PC-3 (cell line): ENCODE measurements around the gene GLIPR1L1. TPM values are rescaled to one million over a fixed set of nuclear protein-coding genes. Genes with fewer than 3 reads are reported as not detected.

ENCODE experiments used
- ATAC-seq: fragments of 200-7000 bp; cut with Tn5 transposase; 2 replicates; pipeline ENCODE4 v1.9.1; 2020; ENCODE audit warnings: mild to moderate bottlenecking, moderate library complexity
- BruUV-seq: library from RNA; stranded (reverse); fragments of 400-500 nt; replicated peaks from 2 replicates; lab custom pipeline; 2021; lab: Mats Ljungman, UMichigan
- CTCF ChIA-PET: fragments of 300-600 bp; sonication (Branson Sonifier 250); formaldehyde crosslinking; loops from one replicate; lab custom pipeline; 2022; ENCODE audit warnings: antibody characterized with exemption; lab: Charles Lee
- POLR2A ChIA-PET: fragments of 300-600 bp; sonication (Branson Sonifier 250); formaldehyde crosslinking; loops from one replicate; lab custom pipeline; 2022; ENCODE audit warnings: antibody characterized with exemption; ENCODE audit not compliant: unreplicated experiment; lab: Charles Lee
- DNase-seq: peaks from one replicate; pipeline ENCODE4 v3.0.0-alpha.2; 2015
- H2AFZ ChIP-seq: fragments of 300-600 bp; sonication (generic); 2 replicates; pipeline ENCODE4 v1.6.0; 2016; ENCODE audit warnings: antibody characterized with exemption, low read length
- H3F3A ChIP-seq: fragments of 300-600 bp; sonication (generic); one replicate; pipeline ENCODE4 v1.6.0; 2017; ENCODE audit warnings: antibody characterized with exemption, low read length, control low read depth, mild to moderate bottlenecking; ENCODE audit not compliant: unreplicated experiment
- H3K27ac ChIP-seq: fragments of 300-600 bp; sonication (generic); 2 replicates; pipeline ENCODE4 v1.5.1; 2016; ENCODE audit warnings: mild to moderate bottlenecking, low read length
- H3K27me3 ChIP-seq: fragments of 300-600 bp; sonication (generic); 2 replicates; pipeline ENCODE4 v1.6.1; 2016; ENCODE audit warnings: low read length, mixed read lengths
- H3K36me3 ChIP-seq: fragments of 300-600 bp; sonication (generic); 2 replicates; pipeline ENCODE4 v1.6.1; 2016; ENCODE audit warnings: low read depth, mixed run types, low read length, mixed read lengths
- H3K4me1 ChIP-seq: fragments of 300-600 bp; sonication (generic); 2 replicates; pipeline ENCODE4 v1.5.1; 2016; ENCODE audit warnings: low read length; ENCODE audit not compliant: insufficient read depth
- H3K4me2 ChIP-seq: fragments of 300-600 bp; sonication (generic); 2 replicates; pipeline ENCODE4 v1.6.0; 2016; ENCODE audit warnings: low read length
- H3K4me3 ChIP-seq: fragments of 300-600 bp; sonication (generic); 2 replicates; pipeline ENCODE4 v1.5.1; 2016; ENCODE audit warnings: mild to moderate bottlenecking, low read length, mixed read lengths
- H3K79me2 ChIP-seq: fragments of 300-600 bp; sonication (generic); 2 replicates; pipeline ENCODE4 v1.6.1; 2017; ENCODE audit warnings: low read length, mixed read lengths
- H3K9ac ChIP-seq: fragments of 300-600 bp; sonication (generic); 2 replicates; pipeline ENCODE4 v1.6.0; 2016; ENCODE audit warnings: mild to moderate bottlenecking, low read length
- H3K9me2 ChIP-seq: fragments of 300-600 bp; sonication (generic); replicated peaks from 2 replicates; pipeline ENCODE4 v1.6.1; 2016; ENCODE audit warnings: mixed run types, low read length, mixed read lengths
- H3K9me3 ChIP-seq: fragments of 300-600 bp; sonication (generic); 2 replicates; pipeline ENCODE4 v1.6.1; 2016; ENCODE audit warnings: low read length, mixed read lengths
- H4K20me1 ChIP-seq: fragments of 300-600 bp; sonication (generic); 2 replicates; pipeline ENCODE4 v1.6.1; 2016; ENCODE audit warnings: low read length, mixed read lengths
- EZH2 ChIP-seq: fragments of 300-600 bp; sonication (generic); IDR thresholded peaks from one replicate; pipeline ENCODE4 v1.6.1; 2017; ENCODE audit warnings: antibody characterized with exemption, mild to moderate bottlenecking, low read length; ENCODE audit not compliant: unreplicated experiment
- EZH2phosphoT487 ChIP-seq: fragments of 300-600 bp; sonication (generic); IDR thresholded peaks from 2 replicates; pipeline ENCODE4 v1.6.1; 2018; ENCODE audit warnings: mild to moderate bottlenecking, antibody characterized with exemption, low read length, borderline replicate concordance
- intact Hi-C: fragments of 100-400 bp; cut with micrococcal nuclease; formaldehyde crosslinking; loops from 2 replicates; pipeline ENCODE4 v1.9.0; 2023
- total RNA-seq: library from RNA; depleted of rRNA; stranded (reverse); fragments of >200 nt; gene quantifications from 2 replicates; pipeline ENCODE4 v1.2.3, GENCODE V29; 2014
- TF ChIP-seq, protein P1 (sequence below): fragments of 300-600 bp; sonication (generic); conservative IDR thresholded peaks from 2 replicates; pipeline ENCODE4 v1.5.1; 2017; ENCODE audit warnings: antibody characterized with exemption, low read depth, mild to moderate bottlenecking, low read length

GLIPR1L1 gene
- total RNA-seq, 1 experiment from 2014 or later: not detected

DNA sequence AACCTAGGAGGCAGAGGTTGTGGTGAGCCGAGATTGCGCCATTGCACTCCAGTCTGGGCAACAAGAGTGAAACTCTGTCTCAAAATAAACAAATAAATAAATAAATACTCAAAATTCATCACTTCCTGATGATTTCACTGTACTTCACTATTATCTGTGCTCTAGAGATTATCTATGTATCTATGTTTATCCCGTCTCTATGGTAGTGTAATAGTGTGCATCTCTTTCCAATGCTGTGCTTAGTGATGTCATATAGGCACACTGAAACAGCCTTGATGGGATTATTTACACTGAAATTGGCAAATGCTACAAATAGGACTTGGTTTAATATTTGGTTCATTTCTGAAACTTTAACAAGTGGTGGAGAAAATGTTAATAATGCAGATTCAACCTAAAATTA, 10.8 kb upstream of the GLIPR1L1 start:
- H3K4me2 ChIP-seq: no peak overlapping the region
- no peak overlapping the region for H3K9ac ChIP-seq
- BruUV-seq: no TSS peak
- no peaks in the 10 kb centered on the region for H3K4me1 ChIP-seq
- no peaks in the 10 kb centered on the region for H3F3A ChIP-seq
- no peak overlapping the region for H2AFZ ChIP-seq
- H3K27me3 ChIP-seq: no peaks in the 10 kb centered on the region
- intact Hi-C loops: no loop called here
- ChIA-PET POLR2A (no interaction called here), CTCF (no interaction called here)
- no peak overlapping the region for H3K27ac ChIP-seq
- no peaks in the 10 kb centered on the region for H3K9me2 ChIP-seq
- H4K20me1 ChIP-seq: no peaks in the 10 kb centered on the region
- no peak overlapping the region for H3K4me3 ChIP-seq
- DNase-seq (no peak), ATAC-seq (no peak)
- TF ChIP-seq EZH2: no peak
- TF ChIP-seq, protein P1, sequence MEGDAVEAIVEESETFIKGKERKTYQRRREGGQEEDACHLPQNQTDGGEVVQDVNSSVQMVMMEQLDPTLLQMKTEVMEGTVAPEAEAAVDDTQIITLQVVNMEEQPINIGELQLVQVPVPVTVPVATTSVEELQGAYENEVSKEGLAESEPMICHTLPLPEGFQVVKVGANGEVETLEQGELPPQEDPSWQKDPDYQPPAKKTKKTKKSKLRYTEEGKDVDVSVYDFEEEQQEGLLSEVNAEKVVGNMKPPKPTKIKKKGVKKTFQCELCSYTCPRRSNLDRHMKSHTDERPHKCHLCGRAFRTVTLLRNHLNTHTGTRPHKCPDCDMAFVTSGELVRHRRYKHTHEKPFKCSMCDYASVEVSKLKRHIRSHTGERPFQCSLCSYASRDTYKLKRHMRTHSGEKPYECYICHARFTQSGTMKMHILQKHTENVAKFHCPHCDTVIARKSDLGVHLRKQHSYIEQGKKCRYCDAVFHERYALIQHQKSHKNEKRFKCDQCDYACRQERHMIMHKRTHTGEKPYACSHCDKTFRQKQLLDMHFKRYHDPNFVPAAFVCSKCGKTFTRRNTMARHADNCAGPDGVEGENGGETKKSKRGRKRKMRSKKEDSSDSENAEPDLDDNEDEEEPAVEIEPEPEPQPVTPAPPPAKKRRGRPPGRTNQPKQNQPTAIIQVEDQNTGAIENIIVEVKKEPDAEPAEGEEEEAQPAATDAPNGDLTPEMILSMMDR: no peak
- no peak for TF ChIP-seq EZH2phosphoT487
- H3K9me3 ChIP-seq: no peaks in the 10 kb centered on the region
- no peaks in the 10 kb centered on the region for H3K79me2 ChIP-seq
- no peaks in the 10 kb centered on the region for H3K36me3 ChIP-seq

DNA sequence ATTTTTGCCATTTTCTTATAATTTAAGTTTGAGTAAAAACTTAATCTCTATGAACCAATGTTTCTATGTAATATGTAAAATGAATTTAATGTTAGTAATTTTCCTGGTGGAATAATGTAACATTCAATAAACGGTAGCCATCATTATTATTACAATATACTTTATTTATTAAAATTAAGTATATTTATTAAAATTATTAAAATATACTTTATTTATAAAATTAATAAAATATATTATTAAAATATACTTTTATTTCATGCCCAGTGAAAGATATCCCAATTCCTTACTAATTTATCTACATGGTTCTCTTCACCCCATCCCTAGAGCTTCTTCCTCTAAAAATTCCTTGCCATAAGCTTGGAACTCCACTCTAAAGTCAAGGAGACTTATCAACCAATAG, 6.8 kb upstream of the GLIPR1L1 start:
- Histone ChIP-seq H3K36me3 (no peaks in the 10 kb centered on the region), H3K9ac (no peak overlapping the region), H3K27ac (no peak overlapping the region), H3K9me3 (no peaks in the 10 kb centered on the region), H3K4me3 (no peak overlapping the region), H3K9me2 (no peaks in the 10 kb centered on the region), H3K27me3 (no peaks in the 10 kb centered on the region), H3K4me1 (no peaks in the 10 kb centered on the region; the same call in 1 of the 2 replicates), H2AFZ (no peak overlapping the region), H4K20me1 (no peaks in the 10 kb centered on the region), H3K4me2 (no peak overlapping the region), H3F3A (no peaks in the 10 kb centered on the region), H3K79me2 (no peaks in the 10 kb centered on the region)
- no peak for DNase-seq
- ChIA-PET CTCF (interaction anchor here (0.6 kb wide), 1 partner anchor 13 kb away, joined by 6 read pairs; no protein-coding TSS in a partner anchor), POLR2A (no interaction called here)
- no peak for ATAC-seq
- no TSS peak for BruUV-seq
- no peak for TF ChIP-seq EZH2
- TF ChIP-seq, protein P1: no peak
- TF ChIP-seq EZH2phosphoT487: no peak
- intact Hi-C loops: no loop called here
